HEK293 (cell line): Measurements from ENCODE around the gene SLC25A2.

Source experiments
- ZBTB8A ChIP-seq: fragments of 450-650 bp; formaldehyde crosslinking; IDR thresholded peaks from 2 replicates; pipeline ENCODE4 v1.5.1; 2016; ENCODE audit warnings: missing biosample characterization, missing genetic modification characterization
- ZIC2 ChIP-seq: fragments of 450-650 bp; formaldehyde crosslinking; IDR thresholded peaks from 2 replicates; pipeline ENCODE4 v1.5.1; 2016; ENCODE audit warnings: missing biosample characterization, missing genetic modification characterization
- ZNF121 ChIP-seq: fragments of 450-650 bp; formaldehyde crosslinking; IDR thresholded peaks from 2 replicates; pipeline ENCODE4 v1.5.1; 2016; ENCODE audit warnings: missing biosample characterization, missing genetic modification characterization
- ZNF404 ChIP-seq: fragments of 450-650 bp; formaldehyde crosslinking; IDR thresholded peaks from 2 replicates; pipeline ENCODE4 v1.5.1; 2017; ENCODE audit warnings: missing biosample characterization, missing genetic modification characterization
- ZNF558 ChIP-seq: fragments of 450-650 bp; formaldehyde crosslinking; IDR thresholded peaks from 2 replicates; pipeline ENCODE4 v1.5.1; 2016; ENCODE audit warnings: missing biosample characterization, missing genetic modification characterization
- ZNF629 ChIP-seq: fragments of 450-650 bp; formaldehyde crosslinking; IDR thresholded peaks from 2 replicates; pipeline ENCODE4 v1.5.1; 2017; ENCODE audit warnings: missing biosample characterization, missing genetic modification characterization
- TF ChIP-seq, protein P1 (sequence below): fragments of 450-650 bp; formaldehyde crosslinking; IDR thresholded peaks from 2 replicates; pipeline ENCODE4 v1.5.1; 2016; ENCODE audit warnings: missing biosample characterization, missing genetic modification characterization
- TF ChIP-seq, protein P2 (sequence below): fragments of 450-650 bp; formaldehyde crosslinking; IDR thresholded peaks from 2 replicates; pipeline ENCODE4 v1.5.1; 2016; ENCODE audit warnings: missing biosample characterization, missing genetic modification characterization
- TF ChIP-seq, protein P3 (sequence below): fragments of 450-650 bp; formaldehyde crosslinking; IDR thresholded peaks from 2 replicates; pipeline ENCODE4 v1.5.1; 2016; ENCODE audit warnings: missing biosample characterization, missing genetic modification characterization
- TF ChIP-seq, protein P4 (sequence below): fragments of 450-650 bp; IDR thresholded peaks from 2 replicates; pipeline ENCODE4 v1.5.1; 2018; ENCODE audit warnings: missing biosample characterization, missing genetic modification characterization

DNA sequence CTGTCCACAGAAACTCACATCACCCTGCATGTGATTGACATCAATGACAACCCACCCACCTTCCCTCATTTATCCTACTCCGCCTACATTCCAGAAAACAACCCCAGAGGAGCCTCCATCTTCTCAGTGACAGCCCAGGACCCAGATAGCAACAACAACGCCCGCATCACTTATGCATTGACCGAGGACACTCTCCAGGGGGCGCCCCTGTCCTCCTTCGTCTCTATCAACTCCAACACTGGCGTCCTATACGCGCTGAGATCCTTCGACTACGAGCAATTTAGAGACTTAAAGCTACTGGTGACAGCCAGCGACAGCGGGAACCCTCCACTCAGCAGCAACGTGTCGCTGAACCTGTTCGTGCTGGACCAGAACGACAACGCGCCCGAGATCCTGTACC, 41.5 kb upstream of the SLC25A2 start:
- TF ChIP-seq, protein P1, sequence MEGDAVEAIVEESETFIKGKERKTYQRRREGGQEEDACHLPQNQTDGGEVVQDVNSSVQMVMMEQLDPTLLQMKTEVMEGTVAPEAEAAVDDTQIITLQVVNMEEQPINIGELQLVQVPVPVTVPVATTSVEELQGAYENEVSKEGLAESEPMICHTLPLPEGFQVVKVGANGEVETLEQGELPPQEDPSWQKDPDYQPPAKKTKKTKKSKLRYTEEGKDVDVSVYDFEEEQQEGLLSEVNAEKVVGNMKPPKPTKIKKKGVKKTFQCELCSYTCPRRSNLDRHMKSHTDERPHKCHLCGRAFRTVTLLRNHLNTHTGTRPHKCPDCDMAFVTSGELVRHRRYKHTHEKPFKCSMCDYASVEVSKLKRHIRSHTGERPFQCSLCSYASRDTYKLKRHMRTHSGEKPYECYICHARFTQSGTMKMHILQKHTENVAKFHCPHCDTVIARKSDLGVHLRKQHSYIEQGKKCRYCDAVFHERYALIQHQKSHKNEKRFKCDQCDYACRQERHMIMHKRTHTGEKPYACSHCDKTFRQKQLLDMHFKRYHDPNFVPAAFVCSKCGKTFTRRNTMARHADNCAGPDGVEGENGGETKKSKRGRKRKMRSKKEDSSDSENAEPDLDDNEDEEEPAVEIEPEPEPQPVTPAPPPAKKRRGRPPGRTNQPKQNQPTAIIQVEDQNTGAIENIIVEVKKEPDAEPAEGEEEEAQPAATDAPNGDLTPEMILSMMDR, result no peak
- TF ChIP-seq, protein P2, sequence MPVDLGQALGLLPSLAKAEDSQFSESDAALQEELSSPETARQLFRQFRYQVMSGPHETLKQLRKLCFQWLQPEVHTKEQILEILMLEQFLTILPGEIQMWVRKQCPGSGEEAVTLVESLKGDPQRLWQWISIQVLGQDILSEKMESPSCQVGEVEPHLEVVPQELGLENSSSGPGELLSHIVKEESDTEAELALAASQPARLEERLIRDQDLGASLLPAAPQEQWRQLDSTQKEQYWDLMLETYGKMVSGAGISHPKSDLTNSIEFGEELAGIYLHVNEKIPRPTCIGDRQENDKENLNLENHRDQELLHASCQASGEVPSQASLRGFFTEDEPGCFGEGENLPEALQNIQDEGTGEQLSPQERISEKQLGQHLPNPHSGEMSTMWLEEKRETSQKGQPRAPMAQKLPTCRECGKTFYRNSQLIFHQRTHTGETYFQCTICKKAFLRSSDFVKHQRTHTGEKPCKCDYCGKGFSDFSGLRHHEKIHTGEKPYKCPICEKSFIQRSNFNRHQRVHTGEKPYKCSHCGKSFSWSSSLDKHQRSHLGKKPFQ (tag by site-specific recombination), result no peak
- TF ChIP-seq ZNF558 (tag by site-specific recombination) (no peak), ZNF404 (tag by site-specific recombination) (no peak), ZNF629 (no peak), ZIC2 (tag by site-specific recombination) (no peak), ZNF121 (no peak), ZBTB8A (tag by site-specific recombination) (no peak)
- TF ChIP-seq, protein P3, sequence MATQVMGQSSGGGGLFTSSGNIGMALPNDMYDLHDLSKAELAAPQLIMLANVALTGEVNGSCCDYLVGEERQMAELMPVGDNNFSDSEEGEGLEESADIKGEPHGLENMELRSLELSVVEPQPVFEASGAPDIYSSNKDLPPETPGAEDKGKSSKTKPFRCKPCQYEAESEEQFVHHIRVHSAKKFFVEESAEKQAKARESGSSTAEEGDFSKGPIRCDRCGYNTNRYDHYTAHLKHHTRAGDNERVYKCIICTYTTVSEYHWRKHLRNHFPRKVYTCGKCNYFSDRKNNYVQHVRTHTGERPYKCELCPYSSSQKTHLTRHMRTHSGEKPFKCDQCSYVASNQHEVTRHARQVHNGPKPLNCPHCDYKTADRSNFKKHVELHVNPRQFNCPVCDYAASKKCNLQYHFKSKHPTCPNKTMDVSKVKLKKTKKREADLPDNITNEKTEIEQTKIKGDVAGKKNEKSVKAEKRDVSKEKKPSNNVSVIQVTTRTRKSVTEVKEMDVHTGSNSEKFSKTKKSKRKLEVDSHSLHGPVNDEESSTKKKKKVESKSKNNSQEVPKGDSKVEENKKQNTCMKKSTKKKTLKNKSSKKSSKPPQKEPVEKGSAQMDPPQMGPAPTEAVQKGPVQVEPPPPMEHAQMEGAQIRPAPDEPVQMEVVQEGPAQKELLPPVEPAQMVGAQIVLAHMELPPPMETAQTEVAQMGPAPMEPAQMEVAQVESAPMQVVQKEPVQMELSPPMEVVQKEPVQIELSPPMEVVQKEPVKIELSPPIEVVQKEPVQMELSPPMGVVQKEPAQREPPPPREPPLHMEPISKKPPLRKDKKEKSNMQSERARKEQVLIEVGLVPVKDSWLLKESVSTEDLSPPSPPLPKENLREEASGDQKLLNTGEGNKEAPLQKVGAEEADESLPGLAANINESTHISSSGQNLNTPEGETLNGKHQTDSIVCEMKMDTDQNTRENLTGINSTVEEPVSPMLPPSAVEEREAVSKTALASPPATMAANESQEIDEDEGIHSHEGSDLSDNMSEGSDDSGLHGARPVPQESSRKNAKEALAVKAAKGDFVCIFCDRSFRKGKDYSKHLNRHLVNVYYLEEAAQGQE, result no peak
- TF ChIP-seq, protein P4, sequence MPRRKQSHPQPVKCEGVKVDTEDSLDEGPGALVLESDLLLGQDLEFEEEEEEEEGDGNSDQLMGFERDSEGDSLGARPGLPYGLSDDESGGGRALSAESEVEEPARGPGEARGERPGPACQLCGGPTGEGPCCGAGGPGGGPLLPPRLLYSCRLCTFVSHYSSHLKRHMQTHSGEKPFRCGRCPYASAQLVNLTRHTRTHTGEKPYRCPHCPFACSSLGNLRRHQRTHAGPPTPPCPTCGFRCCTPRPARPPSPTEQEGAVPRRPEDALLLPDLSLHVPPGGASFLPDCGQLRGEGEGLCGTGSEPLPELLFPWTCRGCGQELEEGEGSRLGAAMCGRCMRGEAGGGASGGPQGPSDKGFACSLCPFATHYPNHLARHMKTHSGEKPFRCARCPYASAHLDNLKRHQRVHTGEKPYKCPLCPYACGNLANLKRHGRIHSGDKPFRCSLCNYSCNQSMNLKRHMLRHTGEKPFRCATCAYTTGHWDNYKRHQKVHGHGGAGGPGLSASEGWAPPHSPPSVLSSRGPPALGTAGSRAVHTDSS, result no peak
